ENCODE data around the gene TRAK2. TPM values are rescaled to one million over a fixed set of nuclear protein-coding genes. Genes with fewer than 3 reads are reported as not detected.

The TRAK2 gene
- polyA plus RNA-seq, 1 donor from 2014 or later: 19.6 TPM

DNA sequence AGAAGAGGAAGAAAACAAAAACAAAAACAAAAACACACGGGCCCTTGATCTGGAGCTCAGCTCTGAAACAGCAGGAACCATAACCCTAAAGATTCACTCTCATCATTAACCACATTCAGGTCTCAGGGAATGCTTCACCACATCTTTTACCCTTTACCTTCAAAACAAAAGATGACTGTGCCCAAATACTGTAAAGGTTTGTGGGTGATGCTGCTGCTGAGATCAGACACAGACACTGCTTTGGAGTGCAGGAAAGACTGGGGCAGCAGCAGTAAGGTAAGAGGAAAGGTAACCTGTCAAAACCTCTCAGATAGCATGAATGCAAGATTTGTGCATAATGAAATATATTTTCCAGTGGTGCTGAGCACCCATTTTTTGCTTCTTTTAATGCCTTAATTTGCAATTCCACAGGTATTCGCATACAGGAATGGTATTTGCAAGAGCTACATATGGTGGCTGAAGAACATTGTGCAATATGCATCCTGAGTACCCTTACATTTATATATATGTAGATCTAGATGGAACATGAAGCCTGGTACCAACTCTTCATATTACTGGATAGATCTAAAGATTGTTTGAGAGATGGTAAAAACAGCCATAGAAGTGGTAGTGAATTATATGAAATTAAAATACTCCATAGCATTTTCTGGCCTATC is 90.1 kb downstream of the TRAK2 start:
- Histone ChIP-seq H4K20me1 (ENCODE audit: insufficient read depth) (no peaks in the 10 kb centered on the region), H3K79me2 (replicated peaks; ENCODE audit: insufficient read depth, low read length) (no peaks in the 10 kb centered on the region), H3K4me2 (ENCODE audit: low read length) (no peak overlapping the region), H3F3A (ENCODE audit: insufficient read depth, low read length, poor library complexity, severe bottlenecking) (no peaks in the 10 kb centered on the region), H3K9me2 (ENCODE audit: insufficient read depth, low read length) (no peaks in the 10 kb centered on the region), H3K36me3 (ENCODE audit: insufficient read depth, low read length) (peaks cover 13% of the 10 kb centered on the region), H3K27me3 (ENCODE audit: insufficient read depth, low read depth, low read length) (no peaks in the 10 kb centered on the region), H3K4me3 (ENCODE audit: low read length) (no peak overlapping the region), H3K9me3 (ENCODE audit: low read length) (peaks cover 13% of the 10 kb centered on the region), H2AFZ (ENCODE audit: low read depth, low read length) (no peak overlapping the region), H3K27ac (ENCODE audit: low read length) (no peak overlapping the region), H3K9ac (ENCODE audit: low read length) (no peak overlapping the region)
- TF ChIP-seq MXI1 (conservative IDR thresholded peaks at IDR 0.05; ENCODE audit: poor library complexity, severe bottlenecking) (no peak), RAD21 (conservative IDR thresholded peaks at IDR 0.05) (no peak), EP300 (conservative IDR thresholded peaks at IDR 0.05; ENCODE audit: poor library complexity, severe bottlenecking) (no peak)

DNA sequence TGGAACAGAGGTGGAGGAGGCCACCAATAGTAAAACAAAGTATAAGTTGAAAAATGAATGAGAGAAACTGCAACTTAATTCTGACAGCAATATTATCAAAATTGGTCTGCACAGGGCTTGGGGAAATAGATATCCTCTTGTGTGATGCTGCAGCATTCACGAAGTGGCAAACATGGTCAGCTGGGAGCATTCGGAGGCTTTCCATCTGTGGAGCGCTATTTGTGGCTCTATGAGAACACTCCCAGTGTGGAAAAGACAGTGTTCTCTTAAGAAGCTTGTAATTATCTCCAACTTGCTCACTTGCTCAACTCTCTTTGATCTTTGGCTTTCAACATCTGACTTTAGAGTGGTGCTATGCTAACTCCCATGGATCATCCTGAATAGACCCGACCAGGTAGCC is 91.0 kb downstream of the TRAK2 start:
- H3K4me3 ChIP-seq (ENCODE audit: low read length): no peak overlapping the region
- H3K4me2 ChIP-seq (ENCODE audit: low read length): no peak overlapping the region
- no peak overlapping the region for H3K9ac ChIP-seq (ENCODE audit: low read length)
- peaks cover 13% of the 10 kb centered on the region for H3K9me3 ChIP-seq (ENCODE audit: low read length)
- H3K27me3 ChIP-seq (ENCODE audit: insufficient read depth, low read depth, low read length): no peaks in the 10 kb centered on the region
- no peaks in the 10 kb centered on the region for H4K20me1 ChIP-seq (ENCODE audit: insufficient read depth)
- H3K36me3 ChIP-seq (ENCODE audit: insufficient read depth, low read length): peaks cover 13% of the 10 kb centered on the region
- no peak overlapping the region for H3K27ac ChIP-seq (ENCODE audit: low read length)
- no peaks in the 10 kb centered on the region for H3K79me2 ChIP-seq (replicated peaks; ENCODE audit: insufficient read depth, low read length)
- TF ChIP-seq SMC3 (conservative IDR thresholded peaks at IDR 0.05; ENCODE audit: poor library complexity): no peak
- no peak for TF ChIP-seq TAF1 (IDR thresholded peaks at IDR 0.05; ENCODE audit: low read depth)
- no peak for TF ChIP-seq MXI1 (conservative IDR thresholded peaks at IDR 0.05; ENCODE audit: poor library complexity, severe bottlenecking)
- TF ChIP-seq, protein P1, sequence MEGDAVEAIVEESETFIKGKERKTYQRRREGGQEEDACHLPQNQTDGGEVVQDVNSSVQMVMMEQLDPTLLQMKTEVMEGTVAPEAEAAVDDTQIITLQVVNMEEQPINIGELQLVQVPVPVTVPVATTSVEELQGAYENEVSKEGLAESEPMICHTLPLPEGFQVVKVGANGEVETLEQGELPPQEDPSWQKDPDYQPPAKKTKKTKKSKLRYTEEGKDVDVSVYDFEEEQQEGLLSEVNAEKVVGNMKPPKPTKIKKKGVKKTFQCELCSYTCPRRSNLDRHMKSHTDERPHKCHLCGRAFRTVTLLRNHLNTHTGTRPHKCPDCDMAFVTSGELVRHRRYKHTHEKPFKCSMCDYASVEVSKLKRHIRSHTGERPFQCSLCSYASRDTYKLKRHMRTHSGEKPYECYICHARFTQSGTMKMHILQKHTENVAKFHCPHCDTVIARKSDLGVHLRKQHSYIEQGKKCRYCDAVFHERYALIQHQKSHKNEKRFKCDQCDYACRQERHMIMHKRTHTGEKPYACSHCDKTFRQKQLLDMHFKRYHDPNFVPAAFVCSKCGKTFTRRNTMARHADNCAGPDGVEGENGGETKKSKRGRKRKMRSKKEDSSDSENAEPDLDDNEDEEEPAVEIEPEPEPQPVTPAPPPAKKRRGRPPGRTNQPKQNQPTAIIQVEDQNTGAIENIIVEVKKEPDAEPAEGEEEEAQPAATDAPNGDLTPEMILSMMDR (IDR thresholded peaks at IDR 0.05; ENCODE audit: poor library complexity, severe bottlenecking): no peak
- TF ChIP-seq POLR2AphosphoS5 (IDR thresholded peaks at IDR 0.05): no peak
- TF ChIP-seq EZH2 (IDR thresholded peaks at IDR 0.05; ENCODE audit: borderline replicate concordance, insufficient read depth, low read length, poor library complexity, severe bottlenecking): no peak
- TF ChIP-seq RAD21 (conservative IDR thresholded peaks at IDR 0.05): no peak
- no peaks in the 10 kb centered on the region for H3K9me2 ChIP-seq (ENCODE audit: insufficient read depth, low read length)
- H2AFZ ChIP-seq (ENCODE audit: low read depth, low read length): no peak overlapping the region
- no peaks in the 10 kb centered on the region for H3F3A ChIP-seq (ENCODE audit: insufficient read depth, low read length, poor library complexity, severe bottlenecking)

DNA sequence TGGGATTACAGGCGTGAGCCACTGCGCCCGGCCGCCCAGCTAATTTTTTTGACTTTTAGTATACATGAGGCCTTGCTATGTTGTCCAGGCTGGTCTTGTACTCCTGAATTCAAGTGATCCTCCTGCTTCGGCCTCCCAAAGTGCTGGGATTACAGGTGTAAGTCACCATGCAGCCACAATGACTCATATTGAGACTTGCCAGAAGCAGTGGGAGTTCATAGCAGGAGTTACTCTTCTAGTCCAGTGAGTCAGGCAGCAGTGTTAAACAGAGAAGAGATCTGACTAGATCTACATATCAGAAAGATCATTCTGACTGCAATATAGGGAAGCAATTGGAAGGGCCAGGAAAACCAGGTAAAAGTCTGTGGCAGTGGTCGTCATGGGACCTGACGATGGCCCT is 92.6 kb downstream of the TRAK2 start:
- H3K27me3 ChIP-seq (ENCODE audit: insufficient read depth, low read depth, low read length): no peaks in the 10 kb centered on the region
- no peaks in the 10 kb centered on the region for H3F3A ChIP-seq (ENCODE audit: insufficient read depth, low read length, poor library complexity, severe bottlenecking)
- H3K9me2 ChIP-seq (ENCODE audit: insufficient read depth, low read length): no peaks in the 10 kb centered on the region
- H3K9ac ChIP-seq (ENCODE audit: low read length): no peak overlapping the region
- no peak overlapping the region for H3K4me2 ChIP-seq (ENCODE audit: low read length)
- H3K36me3 ChIP-seq (ENCODE audit: insufficient read depth, low read length): peaks cover 13% of the 10 kb centered on the region
- no peak overlapping the region for H3K4me3 ChIP-seq (ENCODE audit: low read length)
- H4K20me1 ChIP-seq (ENCODE audit: insufficient read depth): no peaks in the 10 kb centered on the region
- no peak overlapping the region for H2AFZ ChIP-seq (ENCODE audit: low read depth, low read length)
- H3K9me3 ChIP-seq (ENCODE audit: low read length): peaks cover 10% of the 10 kb centered on the region
- TF ChIP-seq EP300 (conservative IDR thresholded peaks at IDR 0.05; ENCODE audit: poor library complexity, severe bottlenecking) (no peak), TAF1 (IDR thresholded peaks at IDR 0.05; ENCODE audit: low read depth) (no peak), MXI1 (conservative IDR thresholded peaks at IDR 0.05; ENCODE audit: poor library complexity, severe bottlenecking) (no peak), SMC3 (conservative IDR thresholded peaks at IDR 0.05; ENCODE audit: poor library complexity) (no peak), POLR2AphosphoS5 (IDR thresholded peaks at IDR 0.05) (no peak), EZH2 (IDR thresholded peaks at IDR 0.05; ENCODE audit: borderline replicate concordance, insufficient read depth, low read length, poor library complexity, severe bottlenecking) (no peak), RAD21 (conservative IDR thresholded peaks at IDR 0.05) (no peak)
- TF ChIP-seq, protein P2, sequence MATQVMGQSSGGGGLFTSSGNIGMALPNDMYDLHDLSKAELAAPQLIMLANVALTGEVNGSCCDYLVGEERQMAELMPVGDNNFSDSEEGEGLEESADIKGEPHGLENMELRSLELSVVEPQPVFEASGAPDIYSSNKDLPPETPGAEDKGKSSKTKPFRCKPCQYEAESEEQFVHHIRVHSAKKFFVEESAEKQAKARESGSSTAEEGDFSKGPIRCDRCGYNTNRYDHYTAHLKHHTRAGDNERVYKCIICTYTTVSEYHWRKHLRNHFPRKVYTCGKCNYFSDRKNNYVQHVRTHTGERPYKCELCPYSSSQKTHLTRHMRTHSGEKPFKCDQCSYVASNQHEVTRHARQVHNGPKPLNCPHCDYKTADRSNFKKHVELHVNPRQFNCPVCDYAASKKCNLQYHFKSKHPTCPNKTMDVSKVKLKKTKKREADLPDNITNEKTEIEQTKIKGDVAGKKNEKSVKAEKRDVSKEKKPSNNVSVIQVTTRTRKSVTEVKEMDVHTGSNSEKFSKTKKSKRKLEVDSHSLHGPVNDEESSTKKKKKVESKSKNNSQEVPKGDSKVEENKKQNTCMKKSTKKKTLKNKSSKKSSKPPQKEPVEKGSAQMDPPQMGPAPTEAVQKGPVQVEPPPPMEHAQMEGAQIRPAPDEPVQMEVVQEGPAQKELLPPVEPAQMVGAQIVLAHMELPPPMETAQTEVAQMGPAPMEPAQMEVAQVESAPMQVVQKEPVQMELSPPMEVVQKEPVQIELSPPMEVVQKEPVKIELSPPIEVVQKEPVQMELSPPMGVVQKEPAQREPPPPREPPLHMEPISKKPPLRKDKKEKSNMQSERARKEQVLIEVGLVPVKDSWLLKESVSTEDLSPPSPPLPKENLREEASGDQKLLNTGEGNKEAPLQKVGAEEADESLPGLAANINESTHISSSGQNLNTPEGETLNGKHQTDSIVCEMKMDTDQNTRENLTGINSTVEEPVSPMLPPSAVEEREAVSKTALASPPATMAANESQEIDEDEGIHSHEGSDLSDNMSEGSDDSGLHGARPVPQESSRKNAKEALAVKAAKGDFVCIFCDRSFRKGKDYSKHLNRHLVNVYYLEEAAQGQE (IDR thresholded peaks at IDR 0.05; ENCODE audit: borderline replicate concordance): no peak
- TF ChIP-seq, protein P1 (IDR thresholded peaks at IDR 0.05; ENCODE audit: poor library complexity, severe bottlenecking): no peak
- H3K79me2 ChIP-seq (replicated peaks; ENCODE audit: insufficient read depth, low read length): no peaks in the 10 kb centered on the region
- H3K27ac ChIP-seq (ENCODE audit: low read length): no peak overlapping the region
